HG03196 (cell line): ENCODE data around the gene ROMO1.

Experiments used
- ATAC-seq: cut with Tn5 transposase; IDR thresholded peaks from one replicate; pipeline ENCODE4 v1.9.1; 2021; ENCODE audit not compliant: unreplicated experiment

The ROMO1 gene

GRCh38 chr20:35699127-35699956, at the start of gene ROMO1, which contains the start of gene NFS1:
Gene ROMO1 (plus strand): TSS chr20:35699405. CDS start chr20:35699633, 228 bp downstream.
Gene NFS1 (minus strand): TSS chr20:35699352. CDS start chr20:35699288, 64 bp downstream.
- ATAC-seq, result peak; percentile 74

GRCh38 chr20:35650632-35651031, 48.6 kb upstream of the ROMO1 start:
- no peak for ATAC-seq

DNA sequence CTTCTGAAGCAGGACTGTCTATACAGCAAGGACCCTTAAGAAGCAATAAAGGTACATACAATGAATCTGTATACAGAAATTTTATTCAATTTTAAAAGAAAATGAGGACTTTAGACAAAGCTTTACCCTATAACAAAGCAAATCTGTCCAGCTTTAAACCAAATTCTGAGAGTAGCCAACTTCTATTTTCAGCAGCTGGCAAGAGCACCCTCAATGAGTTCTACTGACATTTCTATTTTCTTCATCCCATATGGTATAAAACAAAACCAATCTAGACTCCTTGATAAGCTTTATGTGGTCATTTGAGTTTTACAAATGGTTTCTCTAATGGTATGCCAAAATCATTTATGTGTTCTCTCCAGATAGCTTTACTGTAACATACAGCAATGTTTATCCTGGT, 47.2 kb upstream of the ROMO1 start:
- ATAC-seq, result no peak

DNA sequence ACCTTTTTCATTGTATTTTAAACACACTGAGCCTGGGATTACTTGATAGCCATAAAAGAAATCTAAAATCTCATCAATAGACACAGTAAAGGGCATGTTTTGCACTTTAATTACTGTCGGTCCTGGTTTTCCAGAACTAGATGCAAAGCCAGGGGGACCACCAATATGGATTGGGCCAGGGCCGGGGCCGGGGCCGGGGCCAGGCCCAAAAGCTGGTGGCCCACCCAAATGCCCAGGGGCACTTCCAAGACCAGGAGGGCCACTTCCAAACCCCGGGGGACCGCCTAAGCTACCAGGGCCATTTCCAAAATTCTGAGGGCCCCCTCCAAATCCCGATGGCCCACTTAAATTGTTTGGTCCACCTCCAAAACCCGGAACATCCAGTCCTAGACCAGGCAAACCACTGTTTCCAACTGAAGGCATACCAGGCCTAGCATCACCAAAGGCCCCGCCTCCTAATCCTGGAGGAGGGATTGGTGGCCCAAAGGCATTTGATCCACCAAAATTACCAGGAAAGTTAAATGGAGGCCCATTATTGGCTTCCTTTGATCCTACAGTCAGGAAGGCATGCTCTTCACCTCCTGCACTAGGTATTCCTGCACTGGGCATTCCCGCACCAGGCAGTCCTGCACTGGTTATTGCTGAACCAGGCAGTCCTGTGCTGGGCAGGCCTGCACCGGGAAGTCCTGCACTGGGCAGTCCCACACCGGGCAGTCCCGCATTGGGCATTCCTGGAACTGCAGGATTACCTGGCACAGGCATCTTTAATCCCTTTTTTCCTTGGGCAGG, 46.4 kb upstream of the ROMO1 start:
- ATAC-seq, result no peak

- ATAC-seq, result no peak
Observed at GRCh38 chr20:35653430-35653734, 45.8 kb upstream of the ROMO1 start.

DNA sequence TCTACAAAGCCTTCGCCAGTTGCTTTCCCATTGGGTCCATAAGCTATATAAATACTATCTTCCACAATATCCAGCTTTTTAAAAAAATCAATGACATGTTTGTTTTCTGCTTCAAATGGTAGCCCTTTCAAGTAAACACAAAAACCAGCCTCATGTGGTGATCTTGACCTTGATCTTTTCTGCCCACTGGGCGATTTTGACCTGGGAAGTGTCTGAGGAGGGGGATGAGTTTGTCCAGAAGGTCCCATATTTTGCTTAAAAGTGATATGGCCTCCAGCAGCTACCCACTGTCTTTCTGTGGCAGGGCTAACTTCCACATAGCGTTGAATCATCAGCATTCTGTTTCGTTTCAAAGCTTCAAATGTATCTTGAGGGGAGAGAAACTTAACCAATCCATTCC, 45.3 kb upstream of the ROMO1 start:
- no peak for ATAC-seq

DNA sequence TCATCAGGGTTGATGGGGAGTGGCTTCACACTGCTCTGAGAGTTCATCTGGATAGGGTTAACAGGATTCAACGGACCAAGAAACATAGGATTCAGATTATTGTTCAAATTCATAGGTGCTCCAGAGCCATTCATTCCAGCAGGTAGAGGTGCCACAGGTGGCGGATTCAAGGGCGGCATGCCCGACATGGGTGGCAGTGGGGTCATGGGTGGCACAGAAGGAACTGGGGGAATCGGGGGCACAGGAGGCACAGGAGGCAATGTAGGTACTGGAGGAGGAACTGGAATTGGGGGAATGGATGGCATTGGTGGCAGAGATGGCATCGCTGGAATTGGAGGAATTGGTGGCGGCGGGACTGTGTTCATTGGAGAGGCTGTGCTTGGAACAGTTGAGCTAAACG, 44.8 kb upstream of the ROMO1 start:
- ATAC-seq, result no peak

- no peak for ATAC-seq
Observed at GRCh38 chr20:35657271-35657670, 41.9 kb upstream of the ROMO1 start.

DNA sequence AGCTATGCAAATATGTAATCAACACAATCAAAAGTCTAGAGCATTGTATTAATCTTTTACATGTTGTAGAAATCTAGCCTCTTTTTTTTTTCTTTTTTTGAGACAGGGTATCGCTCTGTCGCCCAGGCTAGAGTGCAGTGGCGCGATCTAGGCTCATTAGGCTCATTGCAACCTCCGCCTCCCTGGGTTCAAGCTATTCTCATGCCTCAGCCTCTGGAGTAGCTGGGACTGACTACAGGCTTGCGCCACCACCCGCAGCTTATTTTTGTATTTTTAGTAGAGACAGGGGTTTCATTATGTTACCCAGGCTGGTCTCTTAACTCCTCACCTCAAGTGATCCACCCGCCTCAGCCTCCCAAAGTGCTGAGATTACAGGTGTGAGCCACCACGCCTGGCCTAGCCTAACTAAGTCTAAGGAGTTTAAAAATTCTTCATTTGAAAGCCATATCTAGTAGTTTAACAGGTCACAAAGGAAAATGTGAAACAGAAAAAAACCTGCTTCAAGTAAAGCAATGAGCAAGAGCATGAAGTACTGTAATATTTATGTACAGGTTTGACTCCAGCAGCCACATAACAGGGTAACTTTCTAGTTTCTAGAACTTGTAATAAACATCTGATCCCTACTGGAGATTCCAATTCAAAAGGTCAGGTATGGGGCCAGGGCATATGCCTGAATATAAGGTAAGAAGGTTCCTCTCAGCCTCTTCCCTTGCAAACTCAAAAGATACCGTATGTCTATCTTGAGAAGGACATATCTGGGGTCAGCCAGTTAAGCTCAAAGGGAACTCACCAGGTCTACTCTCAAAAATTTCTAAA, 38.9 kb upstream of the ROMO1 start:
- ATAC-seq, result no peak

DNA sequence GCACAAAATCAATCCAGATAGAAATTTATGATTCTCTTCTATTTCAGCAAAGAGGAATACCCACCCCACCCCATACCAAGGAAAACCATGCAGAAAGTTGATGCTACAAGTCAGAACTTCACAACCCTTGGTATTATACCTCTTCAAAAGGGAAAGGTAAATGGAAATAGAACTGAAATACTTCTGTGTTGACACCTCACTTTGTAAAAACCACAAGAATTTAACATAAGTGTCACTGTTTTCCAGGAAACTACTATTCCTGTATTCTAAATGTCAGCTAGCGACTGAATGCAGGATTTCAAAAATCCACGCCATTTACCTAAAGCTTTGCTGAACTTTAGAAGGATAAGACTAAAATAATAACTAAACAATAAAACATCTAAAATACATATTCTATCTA, 38.2 kb upstream of the ROMO1 start:
- no peak for ATAC-seq

DNA sequence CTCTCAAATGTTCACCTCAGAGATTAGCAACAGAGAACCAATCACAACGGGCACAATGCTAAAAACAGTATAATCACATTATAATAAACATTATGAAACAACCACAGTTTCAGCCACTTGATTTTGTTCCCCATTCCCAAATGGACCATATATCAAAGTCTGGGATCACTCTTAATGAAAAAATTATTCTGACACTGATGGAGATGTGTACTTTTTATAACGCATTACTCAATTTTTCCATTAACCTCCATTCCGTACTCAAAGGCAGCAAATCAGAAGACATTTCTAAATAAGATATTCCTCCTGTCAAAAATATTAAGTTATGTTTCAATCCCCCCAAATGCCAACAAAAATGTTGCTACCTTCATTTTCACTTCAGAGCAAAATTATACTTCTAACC, 37.3 kb upstream of the ROMO1 start:
- no peak for ATAC-seq

DNA sequence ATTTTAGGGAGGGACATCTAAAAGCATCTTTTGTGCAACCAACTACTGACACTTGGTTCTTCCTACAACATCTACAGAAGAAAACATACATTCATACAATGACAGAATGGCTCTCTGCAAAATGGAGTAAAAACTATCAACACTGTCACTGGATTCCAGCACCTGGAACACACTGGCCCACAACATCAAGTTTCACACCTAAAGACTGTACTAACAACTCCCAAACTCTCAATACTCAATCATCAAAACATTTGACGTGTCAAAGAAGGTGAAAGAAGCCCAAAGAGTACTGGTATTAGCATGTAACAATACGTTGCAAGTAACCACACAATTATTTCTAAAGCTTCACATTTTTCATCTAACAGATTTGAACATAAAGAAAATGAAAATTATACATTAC, 36.7 kb upstream of the ROMO1 start:
- ATAC-seq, result no peak

DNA sequence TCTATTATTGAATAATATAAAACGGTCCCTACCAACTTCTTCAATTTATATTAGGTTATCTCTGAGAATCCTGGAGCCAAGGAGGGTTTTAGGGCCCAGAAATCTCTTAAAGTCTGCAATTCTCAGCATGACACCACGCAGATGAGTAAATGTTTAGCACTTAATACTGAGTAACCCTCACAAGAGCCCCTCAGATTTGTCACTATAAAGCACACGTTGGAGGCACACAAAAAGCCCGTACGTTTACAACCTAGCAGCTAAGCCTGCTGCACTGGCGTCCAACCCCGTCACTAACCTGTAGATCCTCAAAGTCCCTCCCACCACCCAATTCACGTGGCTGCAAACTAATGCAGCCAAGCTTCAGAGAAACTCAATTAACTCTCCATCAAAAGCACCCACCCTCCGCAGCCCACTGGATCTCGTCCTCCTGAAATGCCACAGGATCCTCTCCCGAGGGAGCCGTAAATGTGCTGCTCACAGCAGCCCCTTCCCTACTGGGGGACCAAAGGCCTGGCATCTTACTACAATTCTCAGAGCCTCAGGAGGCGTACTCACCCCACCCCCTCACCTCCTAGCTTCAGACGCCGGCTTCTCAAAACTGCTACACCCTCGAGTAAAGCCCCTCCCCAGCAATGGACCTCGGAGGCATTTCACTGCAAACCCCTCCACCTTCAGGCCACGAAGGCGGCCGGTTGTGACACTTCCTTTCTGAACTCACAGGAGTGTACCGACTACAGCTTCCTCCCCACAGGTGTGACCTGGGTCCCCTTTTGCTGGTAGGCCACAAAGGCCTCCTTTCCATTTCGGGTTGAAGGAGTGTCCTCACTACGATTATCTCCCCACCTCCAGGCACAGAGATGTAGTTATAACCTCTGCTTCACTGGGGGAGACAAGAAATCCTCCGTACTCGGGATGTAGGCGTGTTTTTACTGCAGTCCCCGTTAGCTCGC, 35.4 kb upstream of the ROMO1 start:
- ATAC-seq, result peak; percentile 39

GRCh38 chr20:35664466-35665206, 34.6 kb upstream of the ROMO1 start, which contains the start of the genes CPNE1 and RBM12:
Gene CPNE1 (minus strand): TSS chr20:35664900. CDS start chr20:35632923, 31,977 bp downstream.
Gene RBM12 (minus strand): TSS chr20:35664900. CDS start chr20:35655322, 9,578 bp downstream.
- peak; percentile 62 for ATAC-seq

- no peak for ATAC-seq
Observed at GRCh38 chr20:35665949-35666288, 33.3 kb upstream of the ROMO1 start.

- no peak for ATAC-seq
Observed at GRCh38 chr20:35669221-35669620, 30.0 kb upstream of the ROMO1 start.

DNA sequence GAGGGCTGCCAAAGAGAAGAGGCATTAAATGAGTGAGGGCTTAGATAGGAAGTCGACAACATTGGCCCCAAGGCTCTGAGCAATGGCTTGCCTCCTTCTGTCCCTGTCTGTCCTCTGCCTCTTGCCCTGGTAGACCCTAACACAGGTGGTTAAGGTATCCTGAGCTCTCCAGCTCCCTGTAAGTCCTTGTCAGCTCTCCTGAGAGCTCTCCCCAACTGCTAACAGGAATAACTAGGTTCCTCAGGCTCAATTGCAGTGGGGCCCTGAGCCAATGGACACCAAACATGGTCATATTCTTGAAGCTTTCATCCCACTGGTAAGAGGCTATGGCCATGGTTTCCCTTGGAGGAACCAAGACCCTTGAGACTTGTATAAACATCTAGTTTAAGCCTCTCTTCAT, 29.5 kb upstream of the ROMO1 start:
- no peak for ATAC-seq

DNA sequence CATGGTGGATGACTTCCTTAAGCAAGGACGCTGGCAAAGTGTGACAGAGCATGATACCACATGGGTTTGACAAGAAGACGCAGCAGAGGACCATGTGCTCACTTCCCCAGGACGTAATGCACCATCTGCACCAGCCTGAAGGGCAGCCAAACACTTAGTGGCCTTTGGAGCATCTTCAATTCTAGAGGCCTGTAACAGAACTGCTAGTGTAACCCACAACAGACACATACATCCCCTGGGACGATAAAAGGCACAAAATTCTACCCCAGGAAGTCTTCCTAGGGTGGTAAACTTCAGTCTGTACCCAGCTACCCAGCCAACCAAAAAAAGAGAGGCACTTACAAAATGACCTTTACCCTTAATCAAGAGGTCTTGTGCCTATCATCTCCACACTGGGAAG, 25.3 kb upstream of the ROMO1 start:
- ATAC-seq, result no peak

GRCh38 chr20:35674921-35675320, 24.3 kb upstream of the ROMO1 start:
- ATAC-seq, result no peak
